GM23248 (cell line): ENCODE measurements around the gene KATNIP. TPM values are rescaled to one million over a fixed set of nuclear protein-coding genes. Genes with fewer than 3 reads are reported as not detected.

Experiments used
- DNase-seq: peaks from one replicate; pipeline ENCODE4 v3.0.0-alpha.2; 2015
- H2AFZ ChIP-seq: fragments of 200-600 bp; sonication (generic); 2 replicates; pipeline ENCODE4 v1.6.1; 2016; ENCODE audit warnings: antibody characterized with exemption
- H3F3A ChIP-seq: fragments of 200-600 bp; sonication (generic); 2 replicates; pipeline ENCODE4 v1.6.1; 2016; ENCODE audit warnings: mild to moderate bottlenecking, antibody characterized with exemption, mixed run types; ENCODE audit not compliant: insufficient read depth
- H3K27ac ChIP-seq: fragments of 200-600 bp; sonication (generic); 2 replicates; pipeline ENCODE4 v1.5.1; 2016; ENCODE audit warnings: mild to moderate bottlenecking
- H3K27me3 ChIP-seq: fragments of 200-600 bp; sonication (generic); replicated peaks from 2 replicates; pipeline ENCODE4 v1.6.1; 2016; ENCODE audit warnings: mild to moderate bottlenecking; ENCODE audit not compliant: insufficient read depth
- H3K36me3 ChIP-seq: fragments of 200-600 bp; sonication (generic); 2 replicates; pipeline ENCODE4 v1.6.1; 2016; ENCODE audit warnings: low read depth, mild to moderate bottlenecking
- H3K4me1 ChIP-seq: fragments of 200-600 bp; sonication (generic); 2 replicates; pipeline ENCODE4 v1.6.1; 2016; ENCODE audit warnings: mild to moderate bottlenecking; ENCODE audit not compliant: insufficient read depth
- H3K4me2 ChIP-seq: fragments of 200-600 bp; sonication (generic); one replicate; pipeline ENCODE4 v1.6.1; 2016; ENCODE audit warnings: mild to moderate bottlenecking; ENCODE audit not compliant: unreplicated experiment
- H3K4me3 ChIP-seq: fragments of 200-600 bp; sonication (generic); 2 replicates; pipeline ENCODE4 v1.5.1; 2016; ENCODE audit warnings: mild to moderate bottlenecking
- H3K79me2 ChIP-seq: fragments of 200-600 bp; sonication (generic); 2 replicates; pipeline ENCODE4 v1.6.1; 2016; ENCODE audit warnings: mild to moderate bottlenecking; ENCODE audit not compliant: insufficient read depth
- H3K9ac ChIP-seq: fragments of 200-600 bp; sonication (generic); 2 replicates; pipeline ENCODE4 v1.6.1; 2016; ENCODE audit warnings: mild to moderate bottlenecking
- H3K9me2 ChIP-seq: fragments of 200-600 bp; sonication (generic); 2 replicates; pipeline ENCODE4 v1.6.1; 2016; ENCODE audit warnings: mixed run types, mild to moderate bottlenecking, moderate library complexity; ENCODE audit not compliant: insufficient read depth
- H3K9me3 ChIP-seq: fragments of 200-600 bp; sonication (generic); one replicate; pipeline ENCODE4 v1.6.1; 2017; ENCODE audit warnings: low read depth
- H4K20me1 ChIP-seq: fragments of 200-600 bp; sonication (generic); 2 replicates; pipeline ENCODE4 v1.6.0; 2016; ENCODE audit not compliant: insufficient read depth
- EZH2 ChIP-seq: fragments of 200-600 bp; sonication (generic); IDR thresholded peaks from 2 replicates; pipeline ENCODE4 v1.6.1; 2018; ENCODE audit warnings: antibody characterized with exemption, mild to moderate bottlenecking; ENCODE audit not compliant: insufficient read depth, poor library complexity, severe bottlenecking
- EZH2phosphoT487 ChIP-seq: fragments of 200-600 bp; sonication (generic); IDR thresholded peaks from 2 replicates; pipeline ENCODE4 v1.6.1; 2018; ENCODE audit warnings: antibody characterized with exemption, moderate library complexity, mild to moderate bottlenecking, low read depth; ENCODE audit not compliant: insufficient read depth
- WGBS, 2 experiments: methylation state at CpG; one replicate each; pipeline ENCODE4 v1.1.6; 2015 to 2017; ENCODE audit warnings: low lambda C conversion rate in 2 of 2, low coverage in 1 of 2; ENCODE audit errors: missing lambda C conversion rate in 2 of 2; 5-methylcytosine and 5-hydroxymethylcytosine counted together
- in situ Hi-C: fragments of 300-500 bp; cut with MboI; formaldehyde crosslinking; loops from 2 replicates; pipeline ENCODE4 v1.15.0; 2020
- polyA plus RNA-seq: library from polyadenylated mRNA; unstranded; fragments of >200 nt; fragmentation: Nextera tagmentation; extraction: Ambion mirVana; gene quantifications from 2 replicates; pipeline ENCODE4 v1.2.1, GENCODE V29; 2016
- total RNA-seq: library from RNA; depleted of rRNA; stranded (reverse); fragments of >200 nt; shearing (Covaris generic); gene quantifications from 2 replicates; pipeline ENCODE4 v1.2.3, GENCODE V29; 2014

KATNIP gene
- total and polyA plus RNA-seq, 2 experiments from 2014 or later: 6.9 to 8.5 TPM

- H2AFZ ChIP-seq: no peak overlapping the region
- H3K79me2 ChIP-seq: no peaks in the 10 kb centered on the region
- no peaks in the 10 kb centered on the region for H4K20me1 ChIP-seq
- no peak for DNase-seq
- no peaks in the 10 kb centered on the region for H3K27me3 ChIP-seq
- no peak overlapping the region for H3K4me3 ChIP-seq
- H3F3A ChIP-seq: no peaks in the 10 kb centered on the region
- H3K4me1 ChIP-seq: no peaks in the 10 kb centered on the region
- no peak overlapping the region for H3K9ac ChIP-seq
- H3K4me2 ChIP-seq: no peak overlapping the region
- in situ Hi-C loops: no loop called here
- no peak for TF ChIP-seq EZH2
- TF ChIP-seq EZH2phosphoT487: no peak
- H3K9me3 ChIP-seq: no peaks in the 10 kb centered on the region
- WGBS, 2 experiments: 98 to 99% methylated on average over 17 of the region's 17 CpGs
- no peak overlapping the region for H3K27ac ChIP-seq
- no peaks in the 10 kb centered on the region for H3K9me2 ChIP-seq
- peaks cover 29% of the 10 kb centered on the region; the same call in 1 of the 2 replicates for H3K36me3 ChIP-seq
These were observed 43.2 kb upstream of the KATNIP start for GRCh38 chr16:27506771-27507170.

GRCh38 chr16:27508476-27508875 lies 41.5 kb upstream of the KATNIP start:
- no peak overlapping the region for H3K9ac ChIP-seq
- no peaks in the 10 kb centered on the region for H3K9me3 ChIP-seq
- no peak overlapping the region for H3K27ac ChIP-seq
- no peak for TF ChIP-seq EZH2phosphoT487
- no peak for TF ChIP-seq EZH2
- no peaks in the 10 kb centered on the region for H3K27me3 ChIP-seq
- in situ Hi-C loops: no loop called here
- DNase-seq: no peak
- H3K9me2 ChIP-seq: no peaks in the 10 kb centered on the region
- 96 to 97% methylated on average over 9 of the region's 9 CpGs for WGBS, 2 experiments
- no peaks in the 10 kb centered on the region for H3F3A ChIP-seq
- no peaks in the 10 kb centered on the region for H3K79me2 ChIP-seq
- H2AFZ ChIP-seq: no peak overlapping the region
- H3K36me3 ChIP-seq: peaks cover 25% of the 10 kb centered on the region; the same call in 1 of the 2 replicates
- no peak overlapping the region for H3K4me2 ChIP-seq
- no peak overlapping the region for H3K4me3 ChIP-seq
- H3K4me1 ChIP-seq: no peaks in the 10 kb centered on the region
- H4K20me1 ChIP-seq: no peaks in the 10 kb centered on the region

- Histone ChIP-seq H3K79me2 (no peaks in the 10 kb centered on the region), H3K9me2 (no peaks in the 10 kb centered on the region), H3F3A (no peaks in the 10 kb centered on the region), H3K27me3 (no peaks in the 10 kb centered on the region), H3K4me3 (no peak overlapping the region), H3K4me2 (no peak overlapping the region), H4K20me1 (no peaks in the 10 kb centered on the region), H3K9ac (no peak overlapping the region), H3K36me3 (peaks cover 19% of the 10 kb centered on the region; the same call in 1 of the 2 replicates), H3K4me1 (no peaks in the 10 kb centered on the region), H3K27ac (no peak overlapping the region), H3K9me3 (no peaks in the 10 kb centered on the region), H2AFZ (no peak overlapping the region)
- in situ Hi-C loops: no loop called here
- no peak for DNase-seq
- TF ChIP-seq EZH2phosphoT487: no peak
- no peak for TF ChIP-seq EZH2
- 85 to 86% methylated on average over 22 of the region's 22 CpGs for WGBS, 2 experiments
These were observed 38.1 kb upstream of the KATNIP start for GRCh38 chr16:27511657-27512448.

DNA sequence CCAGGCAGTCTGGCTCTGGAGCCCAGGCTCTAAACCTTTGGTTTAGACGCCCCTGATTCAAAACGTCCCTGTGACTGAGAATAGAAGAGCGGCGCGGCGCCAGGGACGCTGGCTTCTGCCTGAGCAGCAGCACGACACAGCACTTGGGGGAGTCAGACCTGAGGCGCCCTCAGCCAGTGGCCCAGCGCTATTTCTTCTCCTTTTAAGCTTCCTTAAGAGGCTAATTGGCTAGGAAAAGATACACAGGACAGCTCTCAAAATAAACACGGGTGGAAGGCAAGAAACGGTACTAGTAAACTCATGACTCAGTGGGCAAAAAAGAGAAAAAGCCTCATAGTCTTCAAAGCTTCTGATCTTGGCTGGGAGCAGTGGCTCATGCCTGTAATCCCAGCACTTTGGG lies 35.1 kb upstream of the KATNIP start:
- Histone ChIP-seq H3K27ac (no peak overlapping the region), H3K27me3 (no peaks in the 10 kb centered on the region), H4K20me1 (no peaks in the 10 kb centered on the region), H3K9ac (no peak overlapping the region), H3K9me2 (no peaks in the 10 kb centered on the region), H3F3A (no peaks in the 10 kb centered on the region), H2AFZ (no peak overlapping the region), H3K36me3 (peaks cover 6% of the 10 kb centered on the region; the same call in 1 of the 2 replicates), H3K4me3 (no peak overlapping the region), H3K4me1 (no peaks in the 10 kb centered on the region), H3K9me3 (no peaks in the 10 kb centered on the region), H3K4me2 (no peak overlapping the region), H3K79me2 (no peaks in the 10 kb centered on the region)
- no peak for DNase-seq
- TF ChIP-seq EZH2phosphoT487 (no peak), EZH2 (no peak)
- in situ Hi-C loops: no loop called here
- 93 to 94% methylated on average over 12 of the region's 12 CpGs for WGBS, 2 experiments
